HG02981 (cell line): ENCODE measurements around the gene STK32C.
"Not testable (repeated sequence)": the region's sequence is repeated elsewhere in the genome, so short reads cannot be mapped to it uniquely, and the experiment has no call there.

Experiments
- ATAC-seq: cut with Tn5 transposase; IDR thresholded peaks from one replicate; pipeline ENCODE4 v1.9.1; 2021; ENCODE audit warnings: mild to moderate bottlenecking, moderate library complexity; ENCODE audit not compliant: unreplicated experiment

Gene STK32C

GRCh38 chr10:132319853-132320653 lies 12.3 kb upstream of the STK32C start:
- ATAC-seq: peak; percentile 99

DNA sequence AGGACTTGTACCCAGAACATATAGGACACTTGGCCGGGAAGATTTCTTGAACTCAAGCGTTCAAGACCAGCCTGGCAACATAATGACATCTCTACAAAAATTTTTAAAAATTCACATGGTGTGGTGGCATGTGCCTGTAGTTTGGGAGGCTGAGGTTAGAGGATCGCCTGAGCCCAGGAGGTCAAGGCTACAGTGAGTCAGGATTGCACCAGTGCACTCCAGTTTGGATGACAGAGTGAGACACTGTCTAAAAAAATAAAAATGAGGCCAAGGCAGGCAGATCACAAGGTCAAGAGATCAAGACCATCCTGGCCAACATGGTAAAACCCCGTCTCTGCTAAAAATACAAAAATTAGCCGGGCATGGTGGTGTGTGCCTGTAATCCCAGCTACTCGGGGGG lies 9.7 kb upstream of the STK32C start:
- ATAC-seq: not testable (repeated sequence)

- no peak for ATAC-seq
These were observed 8.4 kb upstream of the STK32C start for GRCh38 chr10:132316133-132316532.

DNA sequence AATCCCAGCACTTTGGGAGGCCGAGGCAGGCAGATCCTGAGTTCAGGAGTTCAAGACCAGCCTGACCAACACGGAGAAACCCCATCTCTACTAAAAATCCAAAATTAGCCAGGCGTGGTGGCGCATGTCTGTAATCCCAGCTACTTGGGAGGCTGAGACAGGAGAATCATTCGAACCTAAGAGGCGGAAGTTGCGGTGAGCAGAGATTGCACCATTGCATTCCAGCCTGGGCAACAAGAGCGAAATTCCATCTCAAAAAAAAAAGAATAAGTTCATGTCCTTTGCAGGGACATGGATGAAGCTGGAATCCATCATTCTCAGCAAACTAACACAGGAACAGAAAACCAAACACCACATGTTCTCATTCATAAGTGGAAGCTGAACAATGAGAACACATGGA lies 7.1 kb upstream of the STK32C start:
- not testable (repeated sequence) for ATAC-seq

DNA sequence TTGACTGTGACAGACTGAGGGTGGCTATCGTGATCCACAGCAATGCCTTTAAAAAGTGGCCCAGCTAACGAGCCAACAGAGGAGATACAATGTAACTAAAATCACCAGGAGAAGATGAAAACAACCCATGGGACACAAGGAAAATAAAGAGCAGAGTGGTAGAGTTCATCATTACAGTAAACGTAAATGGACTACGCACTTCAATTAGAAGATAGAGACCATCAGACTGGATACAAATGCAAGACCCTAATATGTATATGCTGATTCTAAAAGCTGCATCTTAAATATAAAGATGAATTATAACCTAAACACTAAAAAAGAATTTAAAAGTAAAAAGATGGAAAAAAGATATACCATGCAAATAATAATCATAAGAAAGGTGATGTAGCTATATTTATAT lies 6.6 kb upstream of the STK32C start:
- ATAC-seq: no peak

DNA sequence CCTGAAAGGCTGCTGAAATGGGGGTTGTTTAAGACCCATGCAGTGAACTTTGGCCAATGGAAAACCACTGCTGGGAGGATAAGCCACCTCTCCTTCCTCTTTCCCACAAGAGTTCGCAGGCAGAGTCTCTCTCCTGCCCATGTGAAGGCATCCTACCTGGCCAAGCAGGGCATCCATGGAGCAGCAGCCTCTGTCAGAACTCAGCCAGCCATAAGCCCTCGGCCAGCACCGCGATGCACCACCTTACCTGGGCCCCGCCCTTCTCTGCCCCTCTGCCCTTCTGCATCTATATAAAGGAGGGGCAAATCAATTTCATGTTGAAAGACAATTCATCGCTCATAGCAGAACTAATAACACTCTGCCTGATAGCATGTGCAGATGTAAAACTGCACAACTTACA lies 6.1 kb upstream of the STK32C start:
- ATAC-seq: no peak

DNA sequence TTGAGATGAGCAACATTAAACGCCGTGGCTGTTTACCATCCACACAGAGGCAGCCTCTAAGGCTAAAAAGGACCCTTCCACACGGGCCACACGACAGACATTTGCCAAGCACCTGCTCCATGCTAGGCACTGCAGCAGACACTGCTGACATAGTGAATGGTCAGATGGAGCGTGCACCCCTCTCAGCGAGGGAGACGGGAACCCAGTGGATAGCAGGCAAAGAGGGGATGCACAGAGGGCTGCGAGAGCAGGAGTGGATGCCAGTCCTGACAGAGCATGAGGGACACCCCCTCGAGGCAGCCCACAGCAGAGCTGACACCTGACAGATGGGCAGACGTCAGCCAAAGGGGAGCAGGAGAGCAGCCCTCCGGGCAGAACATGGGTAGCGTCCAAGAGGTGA lies 5.6 kb upstream of the STK32C start:
- ATAC-seq: no peak

- no peak for ATAC-seq
These were observed 3.7 kb upstream of the STK32C start for GRCh38 chr10:132311338-132311939.

- ATAC-seq: no peak
These were observed 3.1 kb upstream of the STK32C start for GRCh38 chr10:132310701-132311337.

DNA sequence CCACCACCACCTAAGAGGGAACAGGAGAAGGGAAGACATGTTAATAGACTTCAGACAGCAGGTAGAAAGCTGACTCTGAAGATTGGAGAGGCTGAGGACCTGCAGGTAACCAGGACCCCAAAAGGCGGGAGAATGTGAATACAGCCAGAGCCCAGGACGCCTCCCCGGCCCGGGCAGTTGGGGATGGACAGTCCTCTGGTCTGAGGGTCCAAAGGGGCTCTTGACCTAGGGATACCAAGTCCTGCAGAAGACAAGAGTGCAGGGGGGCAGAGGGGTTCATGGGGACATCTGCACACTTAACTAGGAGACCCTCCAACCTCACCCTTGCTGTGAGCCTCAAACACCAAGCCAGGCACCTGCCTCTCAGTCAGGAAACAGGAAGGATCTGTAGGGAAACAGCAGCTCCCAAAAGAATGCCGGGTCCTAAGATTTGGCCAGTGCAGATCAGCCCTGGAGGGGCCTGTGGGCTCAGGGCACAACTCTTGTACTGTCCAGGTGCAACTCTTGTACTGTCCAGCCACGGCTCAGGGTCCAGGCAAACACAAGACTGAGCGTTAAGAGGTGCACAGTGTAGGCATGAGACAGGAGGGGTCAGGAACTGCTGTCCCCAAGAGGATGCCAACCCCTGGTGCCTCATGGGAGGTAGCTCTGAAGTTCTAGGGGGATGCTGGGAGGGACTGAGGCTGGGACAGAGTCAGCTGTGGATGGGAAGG lies 2.3 kb upstream of the STK32C start:
- ATAC-seq: no peak

DNA sequence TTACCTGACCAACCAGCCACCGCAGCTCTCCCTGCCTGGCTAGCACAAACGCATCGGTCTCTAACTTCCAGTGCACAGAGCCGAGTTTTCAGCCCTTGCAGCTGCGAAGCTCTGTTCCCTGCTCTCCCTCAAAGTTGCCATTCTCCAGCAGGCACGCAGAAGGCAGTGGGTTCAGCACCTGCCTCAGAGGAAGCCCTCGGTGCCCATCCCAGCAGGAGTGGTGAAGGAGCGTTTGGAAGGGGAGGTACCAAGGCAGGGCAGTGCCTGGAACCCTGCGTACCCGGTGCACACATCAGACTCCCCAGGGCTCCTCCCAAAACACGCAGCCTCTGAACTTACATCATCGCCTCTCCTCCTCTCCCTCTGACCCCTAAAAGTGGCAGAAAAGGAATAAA lies 1.7 kb upstream of the STK32C start:
- no peak for ATAC-seq

DNA sequence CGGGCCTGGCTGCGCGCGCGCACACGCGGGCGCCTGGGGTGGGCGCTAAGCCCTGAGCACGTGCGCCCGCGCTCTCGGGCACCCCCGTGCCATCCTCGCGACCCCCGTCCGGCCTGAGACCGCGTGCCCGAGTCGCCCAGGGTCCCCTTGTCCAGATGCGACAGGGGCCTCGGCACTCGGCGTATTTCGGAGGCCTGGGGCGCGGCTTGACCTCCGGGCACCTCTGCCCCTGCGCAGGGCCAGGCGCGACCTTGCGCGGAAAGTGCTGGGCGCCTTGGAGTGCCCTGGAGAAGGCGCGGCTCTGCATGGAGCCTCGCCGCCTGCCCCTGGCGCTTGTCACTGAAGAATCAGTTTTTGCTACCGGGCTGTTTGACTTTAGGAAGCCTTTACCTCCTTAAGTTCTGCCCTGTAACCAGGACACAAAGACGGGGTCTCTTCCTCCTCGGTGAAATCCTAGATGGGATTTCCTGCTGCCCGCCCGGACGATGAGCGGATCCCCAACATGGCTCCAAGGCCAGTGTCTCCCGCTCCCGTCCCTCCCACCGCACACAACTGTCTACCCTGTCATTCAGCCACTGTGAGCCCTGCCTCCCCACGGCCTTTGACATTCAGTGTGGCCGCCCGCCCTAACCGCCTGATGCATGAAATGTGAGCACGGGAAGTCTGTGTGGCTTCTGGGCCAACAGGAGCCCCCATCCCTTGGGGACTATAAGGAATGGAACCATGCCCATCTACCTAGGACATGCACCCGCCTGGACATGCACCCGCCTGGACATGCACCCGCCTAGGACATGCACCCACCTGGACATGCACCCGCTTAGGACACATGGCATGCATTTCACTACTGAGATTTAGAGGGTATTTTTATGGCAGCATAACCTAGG lies 1.1 kb upstream of the STK32C start:
- no peak for ATAC-seq

DNA sequence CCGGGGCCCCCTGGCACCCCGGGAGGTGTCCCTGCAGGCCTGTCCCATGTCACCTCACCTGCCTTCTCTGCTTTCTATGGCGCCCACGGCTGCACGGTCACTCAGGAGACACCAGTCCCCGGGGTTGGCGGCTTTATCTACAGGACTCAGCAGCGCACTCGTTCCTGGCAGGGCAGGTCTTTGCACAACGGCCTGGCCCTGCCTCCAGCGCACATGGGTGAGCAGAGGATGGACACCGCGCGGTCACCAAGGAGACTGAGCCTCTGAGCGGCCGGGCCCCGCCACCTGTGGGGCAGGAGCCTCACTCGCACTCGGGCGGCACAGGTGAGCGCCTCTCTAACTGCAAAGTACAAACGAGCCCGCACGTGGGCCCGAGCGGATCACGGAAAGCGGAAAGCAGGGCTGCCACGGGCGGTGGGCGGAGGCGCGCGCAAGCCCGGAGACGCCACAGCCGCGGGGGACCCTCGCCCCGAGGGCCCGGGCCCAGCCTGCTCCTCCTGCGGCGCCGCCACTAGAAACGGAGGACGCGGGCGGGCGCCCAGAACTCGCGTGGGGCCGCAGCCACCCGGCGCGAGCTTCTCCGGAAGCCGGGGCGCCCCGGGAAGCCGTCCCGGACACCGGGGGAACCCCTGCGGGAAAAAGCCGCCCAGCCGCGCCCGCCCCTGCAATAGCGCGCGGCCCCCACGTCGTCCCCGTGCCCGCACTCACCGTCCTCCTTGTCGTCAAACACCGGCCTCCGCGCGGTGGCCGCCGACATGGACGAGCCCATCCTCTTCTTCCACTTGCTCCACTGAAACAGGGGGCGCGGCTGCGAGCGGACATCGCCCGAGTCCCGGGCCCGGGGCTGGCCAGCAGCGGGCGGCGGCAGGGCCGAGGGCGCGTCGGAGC lies 642 bp downstream of the STK32C start:
- peak; percentile 3 for ATAC-seq

DNA sequence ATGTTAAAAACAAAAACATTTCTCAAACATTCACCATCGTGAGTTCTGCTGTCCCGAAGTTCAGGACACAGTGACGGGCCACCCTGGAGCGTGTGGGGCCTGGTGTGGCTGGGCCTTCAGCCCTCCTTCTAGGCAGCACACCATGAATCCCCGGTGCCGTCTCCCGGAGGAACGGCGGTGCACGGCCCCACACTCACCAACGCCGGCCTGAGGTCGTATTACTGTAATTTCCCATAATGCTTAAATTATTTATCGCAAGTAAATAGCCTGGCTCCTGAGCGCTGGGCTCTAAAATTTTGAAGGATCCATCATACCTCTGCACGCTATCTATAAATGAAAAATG lies 1.4 kb downstream of the STK32C start:
- no peak for ATAC-seq

GRCh38 chr10:132305654-132306342 lies 2.0 kb downstream of the STK32C start:
- ATAC-seq: no peak

DNA sequence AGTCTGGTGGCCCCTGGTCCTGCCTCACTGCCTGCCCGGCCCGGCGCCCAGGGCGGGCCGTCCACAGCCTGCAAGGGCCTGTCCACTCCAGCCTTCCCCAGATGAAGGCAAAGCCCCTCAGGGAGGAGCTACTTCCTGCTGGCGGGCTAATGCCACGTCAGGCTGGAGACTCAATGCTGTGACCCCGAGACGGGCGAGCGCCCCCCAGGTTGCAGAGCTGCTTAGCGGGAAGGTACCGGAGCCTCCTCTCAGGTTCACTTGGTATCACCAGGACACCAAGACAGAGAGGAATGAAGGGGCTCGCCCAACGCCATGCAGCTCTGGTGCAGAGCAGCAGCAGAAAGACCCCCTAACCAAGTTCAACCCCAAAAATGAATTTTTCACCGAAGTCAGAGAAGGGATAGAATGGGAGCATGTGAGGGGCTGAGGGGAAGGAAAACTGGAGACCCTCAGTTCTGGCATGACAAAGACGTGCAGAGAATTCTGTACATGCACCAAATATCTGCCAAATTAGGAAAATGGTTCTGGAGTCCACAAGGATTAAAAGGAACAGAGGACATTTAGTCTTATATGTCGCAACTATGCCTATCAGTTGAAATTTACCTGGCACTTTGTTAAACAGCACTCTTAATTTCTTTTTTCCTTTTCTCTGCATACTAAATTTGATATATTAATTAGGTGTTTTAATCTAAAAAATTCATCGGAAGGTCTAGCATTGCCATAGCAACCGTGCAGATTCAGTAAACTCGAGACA lies 2.8 kb downstream of the STK32C start:
- ATAC-seq: no peak

- ATAC-seq: no peak
These were observed 4.2 kb downstream of the STK32C start for GRCh38 chr10:132303361-132304115.
